Measurements from ENCODE around the gene HUS1B. TPM values are rescaled to one million over a fixed set of nuclear protein-coding genes. Genes with fewer than 3 reads are reported as not detected.

The HUS1B gene
- total RNA-seq, 2 experiments from 2014 or later, result 2.2 to 3.1 TPM

DNA sequence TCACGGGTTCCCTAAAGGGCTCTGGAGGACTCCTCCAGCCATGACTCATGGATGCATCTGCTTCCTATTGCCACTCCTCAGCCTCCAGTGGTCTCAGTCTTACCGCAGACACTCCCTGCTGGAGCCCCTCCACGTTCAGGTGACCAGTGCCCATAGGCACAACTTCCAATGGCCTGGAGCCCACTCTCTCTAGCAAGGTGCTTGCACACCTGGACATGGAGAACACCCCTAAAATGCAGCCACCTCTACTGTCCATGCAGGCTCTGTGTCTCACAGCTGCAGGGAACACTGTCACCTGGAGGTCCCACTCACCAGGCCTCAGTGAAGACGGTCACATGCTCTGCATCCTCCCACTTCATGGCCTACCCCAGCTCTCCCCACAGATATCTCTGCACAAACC, 36.0 kb downstream of the HUS1B start:
- H3K27me3 ChIP-seq (ENCODE audit: control insufficient read depth in 1 of 2, insufficient read depth in 2 of 2, low read length in 2 of 2), result no peaks in the 10 kb centered on the region
- intact Hi-C loops (cut with DNase I, micrococcal nuclease), result no loop called here
- no peak overlapping the region for H3K27ac Mint-ChIP-seq
- H3K36me3 ChIP-seq (ENCODE audit: insufficient read depth, low read length), result peaks cover 47% of the 10 kb centered on the region
- peaks cover 4% of the 10 kb centered on the region for H3K4me1 Mint-ChIP-seq (ENCODE audit: low read depth)
- H3K4me3 Mint-ChIP-seq, result no peak overlapping the region
- H3K27me3 Mint-ChIP-seq, result no peaks in the 10 kb centered on the region
- ATAC-seq (ENCODE audit: poor library complexity) (no peak), DNase-seq (no peak)
- H3K36me3 Mint-ChIP-seq (ENCODE audit: low read depth), result peaks cover 75% of the 10 kb centered on the region
- ChIA-PET CTCF (no interaction called here), POLR2A (no interaction called here)
- no peak overlapping the region for H3K27ac ChIP-seq (ENCODE audit: low read depth in 1 of 2, low read length in 2 of 2)
- H3K4me3 ChIP-seq (ENCODE audit: low read length), result no peak overlapping the region
- TF ChIP-seq, protein P1, sequence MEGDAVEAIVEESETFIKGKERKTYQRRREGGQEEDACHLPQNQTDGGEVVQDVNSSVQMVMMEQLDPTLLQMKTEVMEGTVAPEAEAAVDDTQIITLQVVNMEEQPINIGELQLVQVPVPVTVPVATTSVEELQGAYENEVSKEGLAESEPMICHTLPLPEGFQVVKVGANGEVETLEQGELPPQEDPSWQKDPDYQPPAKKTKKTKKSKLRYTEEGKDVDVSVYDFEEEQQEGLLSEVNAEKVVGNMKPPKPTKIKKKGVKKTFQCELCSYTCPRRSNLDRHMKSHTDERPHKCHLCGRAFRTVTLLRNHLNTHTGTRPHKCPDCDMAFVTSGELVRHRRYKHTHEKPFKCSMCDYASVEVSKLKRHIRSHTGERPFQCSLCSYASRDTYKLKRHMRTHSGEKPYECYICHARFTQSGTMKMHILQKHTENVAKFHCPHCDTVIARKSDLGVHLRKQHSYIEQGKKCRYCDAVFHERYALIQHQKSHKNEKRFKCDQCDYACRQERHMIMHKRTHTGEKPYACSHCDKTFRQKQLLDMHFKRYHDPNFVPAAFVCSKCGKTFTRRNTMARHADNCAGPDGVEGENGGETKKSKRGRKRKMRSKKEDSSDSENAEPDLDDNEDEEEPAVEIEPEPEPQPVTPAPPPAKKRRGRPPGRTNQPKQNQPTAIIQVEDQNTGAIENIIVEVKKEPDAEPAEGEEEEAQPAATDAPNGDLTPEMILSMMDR (IDR thresholded peaks at IDR 0.05), result no peak
- H3K4me1 ChIP-seq (ENCODE audit: insufficient read depth, low read length), result no peaks in the 10 kb centered on the region
- no peaks in the 10 kb centered on the region for H3K9me3 Mint-ChIP-seq
- no peaks in the 10 kb centered on the region for H3K9me3 ChIP-seq (ENCODE audit: control insufficient read depth in 1 of 2, insufficient read depth in 1 of 2, low read length in 2 of 2)

- no peak overlapping the region for H3K4me3 Mint-ChIP-seq
- Histone ChIP-seq H3K9me3 (ENCODE audit: control insufficient read depth in 1 of 2, insufficient read depth in 1 of 2, low read length in 2 of 2) (no peaks in the 10 kb centered on the region), H3K4me3 (ENCODE audit: low read length) (no peak overlapping the region), H3K27ac (ENCODE audit: low read depth in 1 of 2, low read length in 2 of 2) (no peak overlapping the region), H3K27me3 (ENCODE audit: control insufficient read depth in 1 of 2, insufficient read depth in 2 of 2, low read length in 2 of 2) (no peaks in the 10 kb centered on the region), H3K36me3 (ENCODE audit: insufficient read depth, low read length) (peaks cover 44% of the 10 kb centered on the region), H3K4me1 (ENCODE audit: insufficient read depth, low read length) (no peaks in the 10 kb centered on the region)
- intact Hi-C loops (cut with DNase I, micrococcal nuclease), result no loop called here
- POLR2A ChIA-PET, result no interaction called here
- H3K9me3 Mint-ChIP-seq, result no peaks in the 10 kb centered on the region
- TF ChIP-seq, protein P1 (IDR thresholded peaks at IDR 0.05), result no peak
- peaks cover 75% of the 10 kb centered on the region for H3K36me3 Mint-ChIP-seq (ENCODE audit: low read depth)
- CTCF ChIA-PET, result no interaction called here
- ATAC-seq (ENCODE audit: poor library complexity) (no peak), DNase-seq (no peak)
- H3K27ac Mint-ChIP-seq, result no peak overlapping the region
- H3K4me1 Mint-ChIP-seq (ENCODE audit: low read depth), result peaks cover 4% of the 10 kb centered on the region
- no peaks in the 10 kb centered on the region for H3K27me3 Mint-ChIP-seq
These were observed 36.7 kb downstream of the HUS1B start for GRCh38 chr6:620166-620565.

DNA sequence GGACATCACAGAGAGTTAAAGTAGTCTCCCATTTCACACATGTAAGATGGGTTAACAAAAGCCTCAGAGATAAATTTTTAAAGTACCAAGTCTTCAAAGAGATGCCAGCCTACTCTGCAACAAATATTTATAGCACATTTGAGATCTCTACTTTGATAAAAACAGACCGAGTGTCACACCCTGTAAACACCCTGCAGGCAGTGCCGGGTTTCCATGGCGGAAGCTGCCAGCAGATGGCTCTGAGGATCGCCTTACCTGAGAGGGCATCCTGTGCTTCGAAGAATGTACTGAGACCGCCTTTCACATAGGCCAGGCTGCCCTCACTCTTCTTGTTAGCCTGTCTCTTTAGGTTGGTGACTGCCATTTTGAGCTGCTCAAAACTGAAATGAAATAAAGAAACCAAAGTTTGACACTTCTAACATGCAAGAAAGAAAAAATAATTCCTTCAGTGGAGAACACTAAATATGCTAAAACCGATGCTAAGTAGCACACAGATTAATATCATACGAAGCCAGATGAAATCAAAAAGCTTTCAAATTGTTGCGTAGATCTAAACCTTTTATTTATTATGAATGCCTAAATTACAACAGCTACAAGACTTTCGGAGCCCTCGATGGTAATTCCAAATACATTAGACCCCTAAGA, 39.3 kb downstream of the HUS1B start:
- POLR2A ChIA-PET, result no interaction called here
- ATAC-seq (ENCODE audit: poor library complexity), result no peak
- intact Hi-C loops (cut with DNase I, micrococcal nuclease), result no loop called here

More for the DNA sequence above, 39.3 kb downstream of the HUS1B start:
- Mint-ChIP-seq H3K27ac (no peak overlapping the region), H3K27me3 (no peaks in the 10 kb centered on the region), H3K36me3 (ENCODE audit: low read depth) (peaks cover 77% of the 10 kb centered on the region), H3K9me3 (no peaks in the 10 kb centered on the region), H3K4me3 (no peak overlapping the region), H3K4me1 (ENCODE audit: low read depth) (peaks cover 4% of the 10 kb centered on the region)
- Histone ChIP-seq H3K27me3 (ENCODE audit: control insufficient read depth in 1 of 2, insufficient read depth in 2 of 2, low read length in 2 of 2) (no peaks in the 10 kb centered on the region), H3K4me3 (ENCODE audit: low read length) (no peak overlapping the region), H3K4me1 (ENCODE audit: insufficient read depth, low read length) (no peaks in the 10 kb centered on the region), H3K36me3 (ENCODE audit: insufficient read depth, low read length) (peaks cover 48% of the 10 kb centered on the region), H3K9me3 (ENCODE audit: control insufficient read depth in 1 of 2, insufficient read depth in 1 of 2, low read length in 2 of 2) (no peaks in the 10 kb centered on the region), H3K27ac (ENCODE audit: low read depth in 1 of 2, low read length in 2 of 2) (no peak overlapping the region)
- CTCF ChIA-PET, result interaction anchor here (1.0 to 1.6 kb wide), 3 partner anchors 9 to 25 kb away, joined by 3 to 6 read pairs (median 4); no protein-coding TSS in a partner anchor
- DNase-seq, result peak in 3 of 14 experiments; percentile 13 to 42 (median 36)
- TF ChIP-seq, protein P1 (IDR thresholded peaks at IDR 0.05), result no peak

Measured in CD4-positive, alpha-beta T cell (primary cell).